HepG2 (cell line): ENCODE data around the gene OVCA2. TPM values are rescaled to one million over a fixed set of nuclear protein-coding genes. Genes with fewer than 3 reads are reported as not detected.

Experiments
- AGO1 ChIP-seq: fragments of 200-400 bp; formaldehyde crosslinking; IDR thresholded peaks from 2 replicates; pipeline ENCODE4 v1.6.1; 2017; ENCODE audit warnings: mild to moderate bottlenecking, low read depth, low read length, moderate library complexity; ENCODE audit not compliant: poor library complexity, severe bottlenecking
- ERF ChIP-seq: IDR thresholded peaks from 2 replicates; pipeline ENCODE4 v1.6.1; 2018; ENCODE audit warnings: missing biosample characterization, missing genetic modification reagents
- GABPB1 ChIP-seq: IDR thresholded peaks from 2 replicates; pipeline ENCODE4 v1.6.1; 2016; ENCODE audit warnings: mild to moderate bottlenecking, missing genetic modification reagents, moderate library complexity, missing compliant biosample characterization
- HDAC1 ChIP-seq: sonication (generic); formaldehyde crosslinking; IDR thresholded peaks from 2 replicates; pipeline ENCODE4 v1.5.1; 2020; ENCODE audit warnings: mild to moderate bottlenecking, missing genetic modification reagents
- HNRNPL ChIP-seq: fragments of 200-400 bp; formaldehyde crosslinking; IDR thresholded peaks from 2 replicates; pipeline ENCODE4 v1.6.1; 2017; ENCODE audit warnings: mild to moderate bottlenecking, low read depth, low read length
- MEF2D ChIP-seq: sonication (generic); formaldehyde crosslinking; IDR thresholded peaks from 2 replicates; pipeline ENCODE4 v1.5.1; 2020; ENCODE audit warnings: mild to moderate bottlenecking, missing genetic modification reagents
- RFX5 ChIP-seq: IDR thresholded peaks from 2 replicates; pipeline ENCODE4 v1.6.1; 2011; ENCODE audit warnings: low read depth, low read length, improper control_type of control experiment
- SALL2 ChIP-seq: sonication (generic); formaldehyde crosslinking; IDR thresholded peaks from 2 replicates; pipeline ENCODE4 v1.8.1; 2023; ENCODE audit warnings: mild to moderate bottlenecking, missing genetic modification reagents, inconsistent platforms
- SMYD3 ChIP-seq: sonication (generic); formaldehyde crosslinking; IDR thresholded peaks from 2 replicates; pipeline ENCODE4 v1.8.1; 2023; ENCODE audit warnings: mild to moderate bottlenecking, missing genetic modification reagents
- TOE1 ChIP-seq: sonication (generic); formaldehyde crosslinking; IDR thresholded peaks from 2 replicates; pipeline ENCODE4 v1.4.0; 2020; ENCODE audit warnings: mild to moderate bottlenecking, missing genetic modification reagents
- TP53 ChIP-seq: sonication (generic); formaldehyde crosslinking; conservative IDR thresholded peaks from 2 replicates; pipeline ENCODE4 v1.4.0; 2020; ENCODE audit warnings: missing genetic modification reagents
- ZIK1 ChIP-seq: sonication (generic); formaldehyde crosslinking; IDR thresholded peaks from 2 replicates; pipeline ENCODE4 v1.5.0; 2020; ENCODE audit warnings: mild to moderate bottlenecking, low read depth, missing genetic modification reagents, borderline replicate concordance
- ZNF274 ChIP-seq: sonication (generic); formaldehyde crosslinking; IDR thresholded peaks from 2 replicates; pipeline ENCODE4 v1.5.1; 2020; ENCODE audit warnings: mild to moderate bottlenecking, missing genetic modification reagents
- ZNF619 ChIP-seq: sonication (generic); formaldehyde crosslinking; IDR thresholded peaks from 2 replicates; pipeline ENCODE4 v1.4.0; 2020; ENCODE audit warnings: mild to moderate bottlenecking, missing genetic modification reagents
- ZNF749 ChIP-seq: sonication (generic); formaldehyde crosslinking; IDR thresholded peaks from 2 replicates; pipeline ENCODE4 v1.8.0; 2022; ENCODE audit warnings: mild to moderate bottlenecking, missing genetic modification reagents, moderate library complexity, borderline replicate concordance
- polyA plus RNA-seq, 8 experiments: library from polyadenylated mRNA; depleted of rRNA in 3 of 8; stranded (reverse) in 7 of 8; unstranded in 1 of 8; fragments of >200 nt; fragmentation: Illumina TruSeq in 4 of 8; extraction: Trizol in 4 of 8; gene quantifications; 2 replicates each; pipeline versions ENCODE4 v1.2.1 to v1.2.3, GENCODE V29; 2011 to 2016; ENCODE audit warnings: low read depth in 4 of 8, missing spikeins in 1 of 8, mixed read lengths in 1 of 8; ENCODE audit not compliant: insufficient read depth in 1 of 8
- total RNA-seq, 5 experiments: library from RNA; depleted of rRNA; stranded (reverse); fragments of >200 nt; fragmentation: Illumina TruSeq; extraction: Trizol; gene quantifications; 2 replicates each; pipeline ENCODE4 v1.2.3, GENCODE V29; 2016; ENCODE audit warnings: low read depth in 1 of 5
- TF ChIP-seq, protein P1 (sequence below): sonication (generic); formaldehyde crosslinking; IDR thresholded peaks from 2 replicates; pipeline ENCODE4 v1.8.0; 2022; ENCODE audit warnings: missing genetic modification reagents, mild to moderate bottlenecking, moderate library complexity, borderline replicate concordance
- TF ChIP-seq, protein P2 (sequence below): sonication (generic); formaldehyde crosslinking; IDR thresholded peaks from 2 replicates; pipeline ENCODE4 v1.5.1; 2020; ENCODE audit warnings: mild to moderate bottlenecking, missing genetic modification reagents, borderline replicate concordance
- TF ChIP-seq, protein P3 (sequence below), 2 experiments: sonication (generic) in 1 of 2; formaldehyde crosslinking in 1 of 2; IDR thresholded peaks; 2 replicates each; pipeline versions ENCODE4 v1.4.0 to v1.6.1; 2016 to 2020; ENCODE audit warnings: borderline replicate concordance in 1 of 2, low read depth in 1 of 2, mild to moderate bottlenecking in 1 of 2, missing genetic modification reagents in 1 of 2

The OVCA2 gene
- total and polyA plus RNA-seq, 2 of the 13 experiments (the other 11 are each of a cell fraction or from before 2014, with no cell fraction given): 23.7 to 28.2 TPM

DNA sequence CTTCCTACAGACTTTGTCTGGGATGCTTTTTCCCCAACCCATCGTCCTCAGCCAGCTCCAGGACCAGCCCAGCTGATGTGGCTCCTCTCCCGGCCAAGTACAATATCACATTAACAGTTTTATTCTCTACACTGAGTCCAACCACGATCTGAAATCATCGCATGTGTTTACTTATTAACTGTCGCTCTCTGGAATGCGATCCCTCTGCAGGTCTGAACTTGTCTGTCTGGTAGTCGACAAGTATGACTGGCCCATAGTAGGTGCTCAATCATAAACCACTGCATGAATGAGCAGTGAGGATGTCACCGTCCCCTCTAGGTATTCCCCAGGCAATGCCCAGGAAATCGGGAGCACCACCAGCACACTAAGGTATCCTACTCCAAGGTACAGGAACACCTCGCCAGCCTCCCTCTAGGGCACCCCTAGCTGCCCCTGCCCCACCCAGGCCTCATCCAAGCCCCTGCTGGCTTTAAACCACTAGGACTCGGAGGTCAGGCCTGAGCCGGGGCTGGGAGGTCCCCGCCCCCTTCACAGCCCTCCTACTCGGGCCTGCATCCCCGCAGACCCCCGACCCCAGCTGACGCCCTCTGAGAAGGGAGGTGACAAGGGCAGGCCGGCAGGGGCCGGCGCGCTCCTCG is 44.4 kb upstream of the OVCA2 start (continued):
- TF ChIP-seq MEF2D (CRISPR knock-in tag) (no peak), TOE1 (CRISPR knock-in tag) (no peak), SALL2 (CRISPR knock-in tag) (no peak), HNRNPL (0 out of 2 replicates have a peak, but pooled peaks have one; percentile 16), GABPB1 (CRISPR knock-in tag) (peak; percentile 7), TP53 (CRISPR knock-in tag) (peak; percentile 78; the same call in 1 of the 2 replicates), HDAC1 (CRISPR knock-in tag) (peak; percentile 12), AGO1 (no peak), ZNF619 (CRISPR knock-in tag) (no peak), ZNF749 (CRISPR knock-in tag) (no peak), SMYD3 (CRISPR knock-in tag) (no peak), RFX5 (no peak), ZIK1 (CRISPR knock-in tag) (no peak), ERF (CRISPR knock-in tag) (no peak), ZNF274 (CRISPR knock-in tag) (no peak)
- TF ChIP-seq, protein P1, sequence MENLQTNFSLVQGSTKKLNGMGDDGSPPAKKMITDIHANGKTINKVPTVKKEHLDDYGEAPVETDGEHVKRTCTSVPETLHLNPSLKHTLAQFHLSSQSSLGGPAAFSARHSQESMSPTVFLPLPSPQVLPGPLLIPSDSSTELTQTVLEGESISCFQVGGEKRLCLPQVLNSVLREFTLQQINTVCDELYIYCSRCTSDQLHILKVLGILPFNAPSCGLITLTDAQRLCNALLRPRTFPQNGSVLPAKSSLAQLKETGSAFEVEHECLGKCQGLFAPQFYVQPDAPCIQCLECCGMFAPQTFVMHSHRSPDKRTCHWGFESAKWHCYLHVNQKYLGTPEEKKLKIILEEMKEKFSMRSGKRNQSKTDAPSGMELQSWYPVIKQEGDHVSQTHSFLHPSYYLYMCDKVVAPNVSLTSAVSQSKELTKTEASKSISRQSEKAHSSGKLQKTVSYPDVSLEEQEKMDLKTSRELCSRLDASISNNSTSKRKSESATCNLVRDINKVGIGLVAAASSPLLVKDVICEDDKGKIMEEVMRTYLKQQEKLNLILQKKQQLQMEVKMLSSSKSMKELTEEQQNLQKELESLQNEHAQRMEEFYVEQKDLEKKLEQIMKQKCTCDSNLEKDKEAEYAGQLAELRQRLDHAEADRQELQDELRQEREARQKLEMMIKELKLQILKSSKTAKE (CRISPR knock-in tag): no peak
- TF ChIP-seq, protein P2, sequence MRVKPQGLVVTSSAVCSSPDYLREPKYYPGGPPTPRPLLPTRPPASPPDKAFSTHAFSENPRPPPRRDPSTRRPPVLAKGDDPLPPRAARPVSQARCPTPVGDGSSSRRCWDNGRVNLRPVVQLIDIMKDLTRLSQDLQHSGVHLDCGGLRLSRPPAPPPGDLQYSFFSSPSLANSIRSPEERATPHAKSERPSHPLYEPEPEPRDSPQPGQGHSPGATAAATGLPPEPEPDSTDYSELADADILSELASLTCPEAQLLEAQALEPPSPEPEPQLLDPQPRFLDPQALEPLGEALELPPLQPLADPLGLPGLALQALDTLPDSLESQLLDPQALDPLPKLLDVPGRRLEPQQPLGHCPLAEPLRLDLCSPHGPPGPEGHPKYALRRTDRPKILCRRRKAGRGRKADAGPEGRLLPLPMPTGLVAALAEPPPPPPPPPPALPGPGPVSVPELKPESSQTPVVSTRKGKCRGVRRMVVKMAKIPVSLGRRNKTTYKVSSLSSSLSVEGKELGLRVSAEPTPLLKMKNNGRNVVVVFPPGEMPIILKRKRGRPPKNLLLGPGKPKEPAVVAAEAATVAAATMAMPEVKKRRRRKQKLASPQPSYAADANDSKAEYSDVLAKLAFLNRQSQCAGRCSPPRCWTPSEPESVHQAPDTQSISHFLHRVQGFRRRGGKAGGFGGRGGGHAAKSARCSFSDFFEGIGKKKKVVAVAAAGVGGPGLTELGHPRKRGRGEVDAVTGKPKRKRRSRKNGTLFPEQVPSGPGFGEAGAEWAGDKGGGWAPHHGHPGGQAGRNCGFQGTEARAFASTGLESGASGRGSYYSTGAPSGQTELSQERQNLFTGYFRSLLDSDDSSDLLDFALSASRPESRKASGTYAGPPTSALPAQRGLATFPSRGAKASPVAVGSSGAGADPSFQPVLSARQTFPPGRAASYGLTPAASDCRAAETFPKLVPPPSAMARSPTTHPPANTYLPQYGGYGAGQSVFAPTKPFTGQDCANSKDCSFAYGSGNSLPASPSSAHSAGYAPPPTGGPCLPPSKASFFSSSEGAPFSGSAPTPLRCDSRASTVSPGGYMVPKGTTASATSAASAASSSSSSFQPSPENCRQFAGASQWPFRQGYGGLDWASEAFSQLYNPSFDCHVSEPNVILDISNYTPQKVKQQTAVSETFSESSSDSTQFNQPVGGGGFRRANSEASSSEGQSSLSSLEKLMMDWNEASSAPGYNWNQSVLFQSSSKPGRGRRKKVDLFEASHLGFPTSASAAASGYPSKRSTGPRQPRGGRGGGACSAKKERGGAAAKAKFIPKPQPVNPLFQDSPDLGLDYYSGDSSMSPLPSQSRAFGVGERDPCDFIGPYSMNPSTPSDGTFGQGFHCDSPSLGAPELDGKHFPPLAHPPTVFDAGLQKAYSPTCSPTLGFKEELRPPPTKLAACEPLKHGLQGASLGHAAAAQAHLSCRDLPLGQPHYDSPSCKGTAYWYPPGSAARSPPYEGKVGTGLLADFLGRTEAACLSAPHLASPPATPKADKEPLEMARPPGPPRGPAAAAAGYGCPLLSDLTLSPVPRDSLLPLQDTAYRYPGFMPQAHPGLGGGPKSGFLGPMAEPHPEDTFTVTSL (CRISPR knock-in tag): no peak
- TF ChIP-seq, protein P3, sequence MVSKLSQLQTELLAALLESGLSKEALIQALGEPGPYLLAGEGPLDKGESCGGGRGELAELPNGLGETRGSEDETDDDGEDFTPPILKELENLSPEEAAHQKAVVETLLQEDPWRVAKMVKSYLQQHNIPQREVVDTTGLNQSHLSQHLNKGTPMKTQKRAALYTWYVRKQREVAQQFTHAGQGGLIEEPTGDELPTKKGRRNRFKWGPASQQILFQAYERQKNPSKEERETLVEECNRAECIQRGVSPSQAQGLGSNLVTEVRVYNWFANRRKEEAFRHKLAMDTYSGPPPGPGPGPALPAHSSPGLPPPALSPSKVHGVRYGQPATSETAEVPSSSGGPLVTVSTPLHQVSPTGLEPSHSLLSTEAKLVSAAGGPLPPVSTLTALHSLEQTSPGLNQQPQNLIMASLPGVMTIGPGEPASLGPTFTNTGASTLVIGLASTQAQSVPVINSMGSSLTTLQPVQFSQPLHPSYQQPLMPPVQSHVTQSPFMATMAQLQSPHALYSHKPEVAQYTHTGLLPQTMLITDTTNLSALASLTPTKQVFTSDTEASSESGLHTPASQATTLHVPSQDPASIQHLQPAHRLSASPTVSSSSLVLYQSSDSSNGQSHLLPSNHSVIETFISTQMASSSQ (IDR thresholded peaks at IDR 0.05; ENCODE audit: low read depth): no peak
- TF ChIP-seq, protein P3 (CRISPR knock-in tag; IDR thresholded peaks at IDR 0.05; ENCODE audit: borderline replicate concordance): no peak
